Naive thymus-derived CD4-positive, alpha-beta T cell (primary cell): Measurements from ENCODE around the gene DOCK9. TPM values are rescaled to one million over a fixed set of nuclear protein-coding genes. Genes with fewer than 3 reads are reported as not detected.

Source experiments
- ATAC-seq: fragments of 150-1000 bp; cut with Tn5 transposase; 2 replicates; pipeline ENCODE4 v1.10.0; 2021; ENCODE audit warnings: mild to moderate bottlenecking, moderate library complexity
- CTCF ChIA-PET: fragments of 350-600 bp; sonication (Branson Sonifier 250); formaldehyde crosslinking; loops from one replicate; lab custom pipeline; 2021; ENCODE audit warnings: antibody characterized with exemption; lab: Charles Lee
- POLR2A ChIA-PET: fragments of 350-600 bp; sonication (Branson Sonifier 250); formaldehyde crosslinking; loops from one replicate; lab custom pipeline; 2021; ENCODE audit warnings: antibody characterized with exemption, inconsistent platforms; lab: Charles Lee
- DNase-seq, 9 donors: peaks; one replicate each; pipeline versions ENCODE4 v3.0.0 to v3.0.0-alpha.2; 2020 to 2022; ENCODE audit warnings: mixed read lengths in 1 of 9
- H3K27ac ChIP-seq: one replicate; pipeline ENCODE4 v1.7.0; 2013; ENCODE audit warnings: mild to moderate bottlenecking, low read depth, low read length, moderate library complexity
- H3K27me3 ChIP-seq, 2 donors: one replicate each; pipeline ENCODE4 v1.7.0; 2013; ENCODE audit warnings: low read length in 2 of 2, mild to moderate bottlenecking in 2 of 2, moderate library complexity in 2 of 2; ENCODE audit not compliant: control insufficient read depth in 2 of 2, insufficient read depth in 2 of 2
- H3K36me3 ChIP-seq, 3 experiments: 1 replicate in 2 of 3; 2 replicates in 1 of 3; pipeline ENCODE4 v1.7.0; 2013; ENCODE audit warnings: low read length in 3 of 3, mild to moderate bottlenecking in 3 of 3, moderate library complexity in 1 of 3; ENCODE audit not compliant: insufficient read depth in 3 of 3, control insufficient read depth in 2 of 3
- H3K4me1 ChIP-seq, 2 donors: one replicate each; pipeline ENCODE4 v1.7.0; 2013; ENCODE audit warnings: low read length in 2 of 2, mild to moderate bottlenecking in 2 of 2, moderate library complexity in 1 of 2; ENCODE audit not compliant: control insufficient read depth in 2 of 2, insufficient read depth in 2 of 2
- H3K4me3 ChIP-seq: 2 replicates; pipeline ENCODE4 v1.7.0; 2013; ENCODE audit warnings: mild to moderate bottlenecking, low read length
- H3K9me3 ChIP-seq, 3 experiments: 1 replicate in 2 of 3; 2 replicates in 1 of 3; pipeline ENCODE4 v1.7.0; 2013; ENCODE audit warnings: low read length in 3 of 3; ENCODE audit not compliant: control insufficient read depth in 2 of 3
- H3K27ac Mint-ChIP-seq, 9 donors: one replicate each; pipeline ENCODE4 v1.8.0; 2020 to 2022; ENCODE audit warnings: mixed read lengths in 9 of 9, mild to moderate bottlenecking in 8 of 9, moderate library complexity in 5 of 9, inconsistent platforms in 2 of 9
- H3K27me3 Mint-ChIP-seq, 5 donors: one replicate each; pipeline ENCODE4 v1.8.0; 2021 to 2022; ENCODE audit warnings: mixed read lengths in 5 of 5, mild to moderate bottlenecking in 1 of 5
- H3K36me3 Mint-ChIP-seq, 5 donors: one replicate each; pipeline ENCODE4 v1.8.0; 2020 to 2022; ENCODE audit warnings: mixed read lengths in 5 of 5, mild to moderate bottlenecking in 3 of 5, inconsistent platforms in 1 of 5
- H3K4me1 Mint-ChIP-seq, 7 donors: one replicate each; pipeline ENCODE4 v1.8.0; 2020 to 2022; ENCODE audit warnings: mixed read lengths in 7 of 7, mild to moderate bottlenecking in 3 of 7, inconsistent platforms in 1 of 7
- H3K4me3 Mint-ChIP-seq, 10 donors: one replicate each; pipeline ENCODE4 v1.8.0; 2020 to 2022; ENCODE audit warnings: mild to moderate bottlenecking in 10 of 10, mixed read lengths in 10 of 10, moderate library complexity in 6 of 10, inconsistent platforms in 2 of 10
- H3K9me3 Mint-ChIP-seq, 11 donors: one replicate each; pipeline ENCODE4 v1.8.0; 2020 to 2022; ENCODE audit warnings: mixed read lengths in 11 of 11, mild to moderate bottlenecking in 4 of 11, inconsistent platforms in 1 of 11, moderate library complexity in 1 of 11
- intact Hi-C, 2 donors: fragments of 100-400 bp; cut with micrococcal nuclease; formaldehyde crosslinking; loops; one replicate each; pipeline ENCODE4 v1.15.1; 2023
- polyA plus RNA-seq, 2 donors: library from polyadenylated mRNA; unstranded; fragments of 300-500 nt; fragmentation: Illumina TruSeq; gene quantifications; one replicate each; pipeline ENCODE4 v1.2.3, GENCODE V29; 2021
- total RNA-seq, 6 experiments: library from RNA in 5 of 6; stranded (reverse) in 5 of 6; gene quantifications; 1 replicate in 5 of 6; 2 replicates in 1 of 6; pipeline ENCODE4 v1.2.3 and lab custom pipeline; 2021 to 2026

Gene DOCK9
- total and polyA plus RNA-seq, 7 experiments from 2014 or later, result 22.2 to 214 (median 122) TPM

GRCh38 chr13:98746968-98747367, 230.9 kb downstream of the DOCK9 start:
- peaks cover 0 to 4% (median 0%) of the 10 kb centered on the region in 5 donors for H3K36me3 Mint-ChIP-seq

More at GRCh38 chr13:98746968-98747367, 230.9 kb downstream of the DOCK9 start:
- CTCF ChIA-PET, result no interaction called here
- ATAC-seq (no peak), DNase-seq (no peak)
- H3K4me1 ChIP-seq, result no peaks in the 10 kb centered on the region
- Mint-ChIP-seq H3K4me3 (no peak overlapping the region), H3K27ac (no peak overlapping the region), H3K27me3 (peaks cover 18 to 43% (median 29%) of the 10 kb centered on the region in 5 donors), H3K4me1 (peaks cover 0 to 3% (median 0%) of the 10 kb centered on the region in 7 donors), H3K9me3 (peaks cover 0 to 4% (median 0%) of the 10 kb centered on the region in 11 donors)
- no peaks in the 10 kb centered on the region for H3K36me3 ChIP-seq
- H3K9me3 ChIP-seq, result no peaks in the 10 kb centered on the region
- peaks cover 0 to 6% of the 10 kb centered on the region in 2 donors for H3K27me3 ChIP-seq
- intact Hi-C loops, result no loop called here
- POLR2A ChIA-PET, result no interaction called here
- no peak overlapping the region for H3K4me3 ChIP-seq
- no peak overlapping the region for H3K27ac ChIP-seq

Other genes with a start within 250 kb of the DOCK9 start
- not detected for gene SLC15A1, start 225.4 kb downstream of the DOCK9 start, total RNA-seq
- gene SLC15A1, start 225.4 kb downstream of the DOCK9 start, polyA plus RNA-seq, result not detected
- 100 to 1,000 TPM in 2 of 5 experiments, 10 to 100 TPM in 3; 63.3 to 114 (median 90.2) TPM for gene UBAC2, start 222.8 kb upstream of the DOCK9 start, total RNA-seq
- gene UBAC2, start 222.8 kb upstream of the DOCK9 start, polyA plus RNA-seq, result 100 to 1,000 TPM; 142 TPM